Esophagus muscularis mucosa (tissue), 4 donors: Measurements from ENCODE around the gene ZNF629.

ENCODE experiments used
- CTCF ChIP-seq, 3 experiments: fragments of 200-600 bp in 2 of 3; fragments of 450-650 bp in 1 of 3; sonication (generic) in 2 of 3; IDR thresholded peaks; one replicate each; pipeline ENCODE4 v1.5.1; 2017 to 2019; ENCODE audit warnings: antibody characterized with exemption in 3 of 3, mild to moderate bottlenecking in 2 of 3, moderate library complexity in 1 of 3
- EP300 ChIP-seq: sonication (generic); formaldehyde crosslinking; IDR thresholded peaks from one replicate; pipeline ENCODE4 v1.6.1; 2017; ENCODE audit warnings: antibody characterized with exemption
- POLR2A ChIP-seq: fragments of 450-650 bp; IDR thresholded peaks from one replicate; pipeline ENCODE4 v1.6.1; 2017; ENCODE audit warnings: antibody characterized with exemption, moderate library complexity, mild to moderate bottlenecking, low read depth
- POLR2AphosphoS5 ChIP-seq, 2 donors: sonication (generic); formaldehyde crosslinking; IDR thresholded peaks; one replicate each; pipeline ENCODE4 v1.6.1; 2017; ENCODE audit warnings: antibody characterized with exemption in 2 of 2

GRCh38 chr16:30748634-30749445, 38.2 kb downstream of the ZNF629 start:
- no peak for TF ChIP-seq CTCF (IDR thresholded peaks at IDR 0.05)
- no peak for TF ChIP-seq POLR2A
- TF ChIP-seq POLR2AphosphoS5 (IDR thresholded peaks at IDR 0.05): no peak
- TF ChIP-seq EP300: no peak
